Panc1 (cell line): Measurements from ENCODE around the gene GRIP2.

Experiments used
- POLR2AphosphoS5 ChIP-seq: IDR thresholded peaks from 2 replicates; pipeline ENCODE4 v1.6.1; 2012; ENCODE audit warnings: mild to moderate bottlenecking, low read depth, low read length, moderate library complexity
- TCF7L2 ChIP-seq: IDR thresholded peaks from 2 replicates; pipeline ENCODE4 v1.6.1; 2011; ENCODE audit warnings: mild to moderate bottlenecking, low read depth, low read length, inconsistent platforms
- TF ChIP-seq, protein P1 (sequence below): fragments of 450-650 bp; IDR thresholded peaks from 2 replicates; pipeline ENCODE4 v1.5.1; 2017; ENCODE audit warnings: mild to moderate bottlenecking
- TF ChIP-seq, protein P2 (sequence below), 2 experiments: IDR thresholded peaks; 2 replicates each; pipeline ENCODE4 v1.6.1; 2011 to 2012; ENCODE audit warnings: low read depth in 2 of 2, control low read depth in 1 of 2, low read length in 1 of 2, mild to moderate bottlenecking in 1 of 2, moderate library complexity in 1 of 2; ENCODE audit not compliant: insufficient read depth in 1 of 2

DNA sequence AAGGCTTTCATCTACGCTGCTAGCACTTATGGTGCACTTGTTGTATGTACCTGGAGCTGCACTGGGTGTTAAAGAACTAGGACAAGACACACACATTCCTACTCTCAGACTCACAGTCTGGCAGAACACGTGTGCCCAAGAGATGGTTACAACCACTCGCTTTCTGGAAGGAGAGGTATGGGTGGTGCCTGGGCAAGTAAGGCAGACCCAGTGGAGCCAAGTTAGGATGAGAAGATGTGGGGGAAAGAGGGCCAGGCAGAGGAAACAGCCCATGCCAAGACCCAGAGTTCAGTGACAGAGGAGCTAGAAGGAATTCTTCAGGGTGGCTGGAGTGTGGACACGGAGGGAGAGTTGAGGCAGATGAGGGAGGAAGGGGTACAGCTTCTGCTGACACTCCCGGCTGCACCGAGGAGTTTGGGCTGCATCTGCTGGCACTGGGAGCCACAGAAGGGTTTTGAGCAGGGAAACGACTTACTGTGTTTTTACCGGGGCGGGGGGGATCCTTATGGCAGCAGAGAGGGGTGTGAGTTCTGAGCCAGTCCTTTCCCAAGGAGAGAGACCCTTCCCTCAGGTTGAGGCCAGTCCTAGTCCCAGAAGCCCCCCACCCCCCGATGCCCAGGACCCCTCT is 59.0 kb downstream of the GRIP2 start:
- TF ChIP-seq, protein P1, sequence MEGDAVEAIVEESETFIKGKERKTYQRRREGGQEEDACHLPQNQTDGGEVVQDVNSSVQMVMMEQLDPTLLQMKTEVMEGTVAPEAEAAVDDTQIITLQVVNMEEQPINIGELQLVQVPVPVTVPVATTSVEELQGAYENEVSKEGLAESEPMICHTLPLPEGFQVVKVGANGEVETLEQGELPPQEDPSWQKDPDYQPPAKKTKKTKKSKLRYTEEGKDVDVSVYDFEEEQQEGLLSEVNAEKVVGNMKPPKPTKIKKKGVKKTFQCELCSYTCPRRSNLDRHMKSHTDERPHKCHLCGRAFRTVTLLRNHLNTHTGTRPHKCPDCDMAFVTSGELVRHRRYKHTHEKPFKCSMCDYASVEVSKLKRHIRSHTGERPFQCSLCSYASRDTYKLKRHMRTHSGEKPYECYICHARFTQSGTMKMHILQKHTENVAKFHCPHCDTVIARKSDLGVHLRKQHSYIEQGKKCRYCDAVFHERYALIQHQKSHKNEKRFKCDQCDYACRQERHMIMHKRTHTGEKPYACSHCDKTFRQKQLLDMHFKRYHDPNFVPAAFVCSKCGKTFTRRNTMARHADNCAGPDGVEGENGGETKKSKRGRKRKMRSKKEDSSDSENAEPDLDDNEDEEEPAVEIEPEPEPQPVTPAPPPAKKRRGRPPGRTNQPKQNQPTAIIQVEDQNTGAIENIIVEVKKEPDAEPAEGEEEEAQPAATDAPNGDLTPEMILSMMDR, result no peak
- TF ChIP-seq, protein P2, sequence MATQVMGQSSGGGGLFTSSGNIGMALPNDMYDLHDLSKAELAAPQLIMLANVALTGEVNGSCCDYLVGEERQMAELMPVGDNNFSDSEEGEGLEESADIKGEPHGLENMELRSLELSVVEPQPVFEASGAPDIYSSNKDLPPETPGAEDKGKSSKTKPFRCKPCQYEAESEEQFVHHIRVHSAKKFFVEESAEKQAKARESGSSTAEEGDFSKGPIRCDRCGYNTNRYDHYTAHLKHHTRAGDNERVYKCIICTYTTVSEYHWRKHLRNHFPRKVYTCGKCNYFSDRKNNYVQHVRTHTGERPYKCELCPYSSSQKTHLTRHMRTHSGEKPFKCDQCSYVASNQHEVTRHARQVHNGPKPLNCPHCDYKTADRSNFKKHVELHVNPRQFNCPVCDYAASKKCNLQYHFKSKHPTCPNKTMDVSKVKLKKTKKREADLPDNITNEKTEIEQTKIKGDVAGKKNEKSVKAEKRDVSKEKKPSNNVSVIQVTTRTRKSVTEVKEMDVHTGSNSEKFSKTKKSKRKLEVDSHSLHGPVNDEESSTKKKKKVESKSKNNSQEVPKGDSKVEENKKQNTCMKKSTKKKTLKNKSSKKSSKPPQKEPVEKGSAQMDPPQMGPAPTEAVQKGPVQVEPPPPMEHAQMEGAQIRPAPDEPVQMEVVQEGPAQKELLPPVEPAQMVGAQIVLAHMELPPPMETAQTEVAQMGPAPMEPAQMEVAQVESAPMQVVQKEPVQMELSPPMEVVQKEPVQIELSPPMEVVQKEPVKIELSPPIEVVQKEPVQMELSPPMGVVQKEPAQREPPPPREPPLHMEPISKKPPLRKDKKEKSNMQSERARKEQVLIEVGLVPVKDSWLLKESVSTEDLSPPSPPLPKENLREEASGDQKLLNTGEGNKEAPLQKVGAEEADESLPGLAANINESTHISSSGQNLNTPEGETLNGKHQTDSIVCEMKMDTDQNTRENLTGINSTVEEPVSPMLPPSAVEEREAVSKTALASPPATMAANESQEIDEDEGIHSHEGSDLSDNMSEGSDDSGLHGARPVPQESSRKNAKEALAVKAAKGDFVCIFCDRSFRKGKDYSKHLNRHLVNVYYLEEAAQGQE (IDR thresholded peaks at IDR 0.05; ENCODE audit: insufficient read depth in 1 of 2, low read depth in 2 of 2, low read length in 1 of 2), result no peak
- TF ChIP-seq POLR2AphosphoS5, result no peak
- TF ChIP-seq TCF7L2, result no peak
